ENCODE results near the gene SERTAD2.

The SERTAD2 gene

DNA sequence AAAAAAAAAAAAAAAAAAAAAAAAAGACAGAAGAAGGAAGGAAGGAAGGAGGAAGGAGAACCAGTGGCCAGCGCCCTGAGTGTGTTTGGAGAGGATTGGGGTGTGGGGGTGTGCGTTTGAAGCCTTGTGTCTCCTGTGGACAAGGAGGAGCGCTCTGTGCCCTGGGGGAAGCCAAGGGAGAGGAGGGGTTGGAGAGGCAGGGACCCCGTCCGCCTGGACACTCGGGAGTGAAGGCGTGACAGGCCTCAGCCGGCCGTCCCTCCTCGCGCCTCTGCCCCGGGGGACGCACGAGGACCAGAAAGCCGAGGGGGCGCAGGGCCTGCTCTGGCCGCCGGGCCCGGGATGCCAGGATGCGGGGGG, 44.9 kb downstream of the SERTAD2 start:
- no peak for TF ChIP-seq PAX5 (IDR thresholded peaks at IDR 0.05; ENCODE audit: insufficient read depth, low read length, severe bottlenecking)
- TF ChIP-seq POLR2A (IDR thresholded peaks at IDR 0.05; ENCODE audit: low read depth, low read length) = no peak
- TF ChIP-seq TAF1 (IDR thresholded peaks at IDR 0.05; ENCODE audit: low read depth, low read length) = no peak
- TF ChIP-seq POU2F2 (IDR thresholded peaks at IDR 0.05; ENCODE audit: low read depth, low read length) = no peak
- TF ChIP-seq POLR2AphosphoS5 (IDR thresholded peaks at IDR 0.05; ENCODE audit: low read depth, low read length) = no peak
- no peak for TF ChIP-seq SPI1 (IDR thresholded peaks at IDR 0.05; ENCODE audit: low read depth, low read length)
- DNase-seq (ENCODE audit: insufficient read length, low spot score) (no peak), FAIRE-seq (no peak)

DNA sequence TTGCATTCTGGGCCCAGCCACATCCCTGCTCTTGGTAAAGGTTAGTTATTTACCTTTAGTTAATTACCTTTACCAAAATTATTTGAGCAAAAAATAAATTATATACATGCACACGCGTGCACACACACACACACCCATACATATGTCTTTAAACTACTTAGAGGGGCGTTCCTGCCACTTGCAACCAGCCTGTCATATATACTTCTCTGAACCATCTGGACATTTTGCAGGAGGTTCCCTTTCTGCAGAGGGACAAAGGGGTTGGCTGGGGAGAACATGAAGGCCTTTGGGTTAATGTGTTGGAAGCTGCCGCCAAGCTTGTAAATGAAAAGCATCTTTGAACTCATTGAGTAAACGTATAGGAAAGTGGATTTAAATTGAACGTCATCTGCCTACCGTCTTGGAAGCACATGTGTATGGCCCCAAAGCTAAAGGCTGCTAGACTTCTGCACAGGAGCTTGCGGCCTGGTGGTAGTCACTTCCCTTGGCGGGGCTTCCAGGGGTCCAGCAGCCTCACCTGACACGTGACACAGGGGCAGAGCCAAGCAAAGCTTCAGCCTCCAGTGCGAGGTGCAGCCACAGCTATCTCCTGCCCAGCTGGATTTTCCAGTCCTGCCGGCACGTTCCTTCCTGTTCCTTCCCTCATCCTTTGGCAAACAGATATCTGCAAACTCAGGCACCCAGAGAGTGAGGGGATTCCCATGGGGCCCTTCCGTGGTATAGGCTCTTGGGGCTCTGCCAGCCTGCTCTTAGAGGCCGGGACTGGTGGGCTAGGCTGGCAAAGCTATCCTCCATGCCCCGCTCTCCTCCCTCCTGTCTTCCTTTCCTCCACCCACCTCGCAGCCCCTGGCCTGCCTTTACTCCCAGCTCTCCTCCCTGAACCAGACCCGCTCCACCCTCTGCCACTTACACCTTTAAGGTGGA, 46.1 kb downstream of the SERTAD2 start:
- FAIRE-seq = no peak
- TF ChIP-seq POLR2AphosphoS5 (IDR thresholded peaks at IDR 0.05; ENCODE audit: low read depth, low read length) (no peak), SPI1 (IDR thresholded peaks at IDR 0.05; ENCODE audit: low read depth, low read length) (no peak), POU2F2 (IDR thresholded peaks at IDR 0.05; ENCODE audit: low read depth, low read length) (no peak), TAF1 (IDR thresholded peaks at IDR 0.05; ENCODE audit: low read depth, low read length) (no peak), PAX5 (IDR thresholded peaks at IDR 0.05; ENCODE audit: insufficient read depth, low read length, severe bottlenecking) (no peak), POLR2A (IDR thresholded peaks at IDR 0.05; ENCODE audit: low read depth, low read length) (no peak)
- DNase-seq (ENCODE audit: insufficient read length, low spot score) = no peak

DNA sequence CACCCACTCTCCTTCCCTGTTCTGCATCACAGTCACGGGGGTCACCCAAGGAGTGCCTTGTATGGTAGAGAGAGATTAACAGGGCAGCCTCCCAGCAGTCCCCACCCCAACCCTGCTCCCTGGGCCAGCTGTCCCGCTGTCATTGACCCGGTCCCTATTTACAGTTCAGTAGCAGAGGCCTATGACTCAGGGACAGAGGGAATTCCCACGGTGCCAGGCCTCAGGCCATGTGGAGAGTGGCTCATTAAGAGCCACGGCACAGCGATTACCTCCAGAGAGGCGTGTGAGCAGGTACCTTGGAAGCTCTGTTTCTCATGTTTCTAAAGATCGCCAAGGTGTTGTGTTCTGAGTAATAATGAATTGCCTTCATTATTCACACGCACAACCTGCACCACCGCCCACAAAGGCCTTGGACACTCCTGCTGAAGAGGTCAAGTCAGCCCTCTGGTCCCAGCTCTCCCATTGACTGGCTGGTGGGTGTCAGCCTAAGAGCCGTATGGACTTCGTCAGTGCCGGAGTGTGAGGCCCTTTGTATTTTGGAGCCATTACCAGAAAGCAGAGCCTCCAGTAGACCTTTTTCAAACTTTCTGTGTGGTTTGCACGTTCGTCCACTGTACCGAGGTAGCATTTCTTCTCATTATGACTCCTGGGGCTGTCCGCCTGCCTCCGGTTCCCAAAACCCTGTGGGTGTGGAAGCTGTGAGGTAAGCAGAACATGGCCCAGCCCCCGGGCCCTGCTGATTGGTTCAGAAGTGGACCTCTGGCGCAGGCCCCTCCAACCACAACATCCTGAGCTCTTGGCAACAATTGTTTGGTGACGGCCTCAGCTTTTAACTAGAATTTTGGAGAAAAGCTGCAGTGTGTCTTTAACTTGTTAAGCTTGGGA, 47.0 kb downstream of the SERTAD2 start:
- peak; percentile 57 for FAIRE-seq
- TF ChIP-seq POU2F2 (IDR thresholded peaks at IDR 0.05; ENCODE audit: low read depth, low read length) (peak; percentile 14; the same call in 1 of the 2 replicates), SPI1 (IDR thresholded peaks at IDR 0.05; ENCODE audit: low read depth, low read length) (0 out of 2 replicates have a peak, but pooled peaks have one; percentile 22), POLR2AphosphoS5 (IDR thresholded peaks at IDR 0.05; ENCODE audit: low read depth, low read length) (no peak), TAF1 (IDR thresholded peaks at IDR 0.05; ENCODE audit: low read depth, low read length) (no peak; the same call in 1 of the 2 replicates), PAX5 (IDR thresholded peaks at IDR 0.05; ENCODE audit: insufficient read depth, low read length, severe bottlenecking) (no peak), POLR2A (IDR thresholded peaks at IDR 0.05; ENCODE audit: low read depth, low read length) (peak; percentile 66)
- DNase-seq (ENCODE audit: insufficient read length, low spot score) = peak; percentile 76

DNA sequence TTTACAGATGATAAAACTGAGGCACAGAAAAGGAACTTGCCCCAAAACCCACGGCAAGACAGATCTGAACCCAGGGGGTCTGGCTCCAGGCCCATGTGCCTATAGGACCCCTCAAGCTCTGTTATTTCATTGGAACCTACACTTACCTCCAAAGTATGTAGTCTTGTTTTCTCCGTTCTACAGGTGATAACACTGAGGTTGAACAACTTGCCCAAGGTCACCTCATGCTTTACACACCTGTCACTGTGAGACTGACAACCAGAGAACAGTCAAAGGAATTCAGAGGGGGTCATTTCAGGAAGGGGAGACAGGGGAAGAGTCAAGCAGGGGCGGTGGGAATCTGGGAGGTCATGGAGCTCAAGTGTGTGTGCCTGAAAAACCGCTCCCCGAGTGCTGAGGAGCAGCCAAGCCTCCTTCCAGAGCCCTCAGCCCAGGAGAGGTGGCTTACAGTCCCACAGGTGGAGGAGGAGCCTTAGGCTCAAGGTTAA, 47.7 kb downstream of the SERTAD2 start:
- TF ChIP-seq SPI1 (IDR thresholded peaks at IDR 0.05; ENCODE audit: low read depth, low read length) (no peak), POLR2A (IDR thresholded peaks at IDR 0.05; ENCODE audit: low read depth, low read length) (no peak), POU2F2 (IDR thresholded peaks at IDR 0.05; ENCODE audit: low read depth, low read length) (no peak), TAF1 (IDR thresholded peaks at IDR 0.05; ENCODE audit: low read depth, low read length) (no peak), POLR2AphosphoS5 (IDR thresholded peaks at IDR 0.05; ENCODE audit: low read depth, low read length) (no peak), PAX5 (IDR thresholded peaks at IDR 0.05; ENCODE audit: insufficient read depth, low read length, severe bottlenecking) (no peak)
- DNase-seq (ENCODE audit: insufficient read length, low spot score) (no peak), FAIRE-seq (peak; percentile 63)

DNA sequence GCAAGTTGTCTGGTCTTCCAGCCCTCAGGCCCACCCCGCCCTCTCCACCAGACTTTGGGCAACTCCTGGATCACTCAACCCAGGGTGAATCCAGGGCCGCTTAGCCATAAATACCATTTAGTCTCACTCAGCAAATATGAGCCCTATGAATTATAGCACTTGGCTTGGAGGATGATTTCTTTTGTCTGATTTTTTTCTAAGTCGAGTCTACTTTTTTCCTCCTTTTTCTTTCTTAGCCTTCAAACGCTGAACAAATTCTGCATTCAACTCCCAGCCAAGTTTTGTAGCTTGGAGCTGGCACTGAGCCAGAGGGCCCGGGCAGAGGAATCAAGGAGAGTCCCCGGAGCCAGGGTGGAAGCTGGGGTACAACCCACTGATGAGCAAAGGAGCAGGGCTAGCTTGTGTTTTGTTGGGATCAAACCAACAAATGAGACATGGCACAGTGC, 48.7 kb downstream of the SERTAD2 start:
- no peak for FAIRE-seq
- no peak for DNase-seq (ENCODE audit: insufficient read length, low spot score)
- TF ChIP-seq TAF1 (IDR thresholded peaks at IDR 0.05; ENCODE audit: low read depth, low read length) (no peak), POLR2A (IDR thresholded peaks at IDR 0.05; ENCODE audit: low read depth, low read length) (no peak), PAX5 (IDR thresholded peaks at IDR 0.05; ENCODE audit: insufficient read depth, low read length, severe bottlenecking) (no peak), POLR2AphosphoS5 (IDR thresholded peaks at IDR 0.05; ENCODE audit: low read depth, low read length) (no peak), SPI1 (IDR thresholded peaks at IDR 0.05; ENCODE audit: low read depth, low read length) (no peak), POU2F2 (IDR thresholded peaks at IDR 0.05; ENCODE audit: low read depth, low read length) (no peak)

DNA sequence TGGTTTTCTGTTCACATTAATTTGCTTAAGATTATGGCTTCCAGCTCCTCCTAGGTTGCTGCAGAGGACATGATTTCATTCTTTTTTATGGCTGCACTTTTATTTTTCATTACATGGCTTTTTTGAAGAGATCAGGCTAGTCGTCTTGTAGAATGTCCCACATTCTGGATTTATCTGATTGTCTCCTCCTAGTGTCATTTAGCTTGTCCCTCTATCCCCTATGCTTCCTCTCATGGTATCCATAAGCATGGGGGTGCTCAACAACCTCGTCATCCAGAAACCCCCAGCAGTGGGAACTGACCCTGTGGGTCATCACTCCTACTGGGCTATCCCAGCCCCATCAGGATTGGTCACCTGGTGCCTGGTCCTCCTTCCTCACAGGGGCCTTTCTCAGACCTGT, 49.6 kb downstream of the SERTAD2 start:
- TF ChIP-seq POLR2A (IDR thresholded peaks at IDR 0.05; ENCODE audit: low read depth, low read length) = no peak
- no peak for TF ChIP-seq PAX5 (IDR thresholded peaks at IDR 0.05; ENCODE audit: insufficient read depth, low read length, severe bottlenecking)
- TF ChIP-seq POU2F2 (IDR thresholded peaks at IDR 0.05; ENCODE audit: low read depth, low read length) = no peak
- no peak for TF ChIP-seq POLR2AphosphoS5 (IDR thresholded peaks at IDR 0.05; ENCODE audit: low read depth, low read length)
- no peak for TF ChIP-seq SPI1 (IDR thresholded peaks at IDR 0.05; ENCODE audit: low read depth, low read length)
- no peak for FAIRE-seq

DNA sequence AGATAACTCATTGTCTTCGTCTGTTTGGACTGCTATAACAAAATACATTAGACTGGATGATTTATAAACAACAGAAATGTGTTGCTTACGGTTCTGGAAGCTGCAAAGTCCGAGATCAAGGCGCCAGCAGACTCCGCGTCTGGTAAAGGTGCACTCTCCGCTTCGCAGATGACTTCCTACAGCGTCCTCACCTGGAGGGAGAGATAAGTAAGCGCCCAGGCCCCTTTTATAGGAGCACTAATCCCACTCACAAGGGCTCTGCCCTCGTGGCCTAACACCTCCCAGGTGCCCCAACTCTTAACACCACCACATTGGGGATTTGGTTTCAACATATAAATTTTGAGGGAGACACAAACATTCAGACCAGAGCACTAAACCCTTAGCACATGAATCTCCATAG, 51.3 kb downstream of the SERTAD2 start:
- no peak for TF ChIP-seq PAX5 (IDR thresholded peaks at IDR 0.05; ENCODE audit: insufficient read depth, low read length, severe bottlenecking)
- no peak for TF ChIP-seq TAF1 (IDR thresholded peaks at IDR 0.05; ENCODE audit: low read depth, low read length)
- TF ChIP-seq POU2F2 (IDR thresholded peaks at IDR 0.05; ENCODE audit: low read depth, low read length) = no peak
- no peak for TF ChIP-seq POLR2AphosphoS5 (IDR thresholded peaks at IDR 0.05; ENCODE audit: low read depth, low read length)
- no peak for TF ChIP-seq POLR2A (IDR thresholded peaks at IDR 0.05; ENCODE audit: low read depth, low read length)
- no peak for TF ChIP-seq SPI1 (IDR thresholded peaks at IDR 0.05; ENCODE audit: low read depth, low read length)
- DNase-seq (ENCODE audit: insufficient read length, low spot score) (no peak), FAIRE-seq (no peak)

More for the DNA sequence above, 49.6 kb downstream of the SERTAD2 start:
- no peak for DNase-seq (ENCODE audit: insufficient read length, low spot score)

DNA sequence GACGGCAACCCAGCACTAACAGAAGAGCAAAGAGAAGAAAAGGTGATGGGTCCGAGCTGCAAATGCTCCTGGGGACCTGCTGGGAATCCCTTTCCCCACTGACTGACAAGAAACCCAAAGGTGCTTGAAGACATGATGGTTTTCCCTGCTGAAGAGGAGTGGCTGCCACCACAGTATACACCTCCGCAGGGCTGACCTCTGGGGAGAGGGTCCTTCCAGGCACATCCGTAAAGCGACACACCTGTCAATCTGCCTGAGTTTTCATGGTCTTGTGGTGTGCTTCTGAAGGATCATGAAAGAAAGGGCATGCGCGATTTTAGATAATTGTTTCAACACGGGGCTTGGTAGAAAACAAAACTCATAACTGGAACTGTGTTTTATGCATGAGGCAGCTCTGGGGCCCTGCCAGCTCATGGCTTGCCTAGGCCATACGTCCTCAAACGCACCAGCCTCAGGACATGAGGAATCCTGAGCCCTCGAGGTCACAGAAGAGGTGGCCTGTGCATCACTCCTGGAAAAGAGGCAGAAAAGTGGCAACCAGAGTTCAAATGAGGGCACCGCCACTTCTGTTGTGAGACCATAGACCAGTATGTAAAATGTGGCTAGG, 51.8 kb downstream of the SERTAD2 start:
- DNase-seq (ENCODE audit: insufficient read length, low spot score) = no peak
- TF ChIP-seq POLR2AphosphoS5 (IDR thresholded peaks at IDR 0.05; ENCODE audit: low read depth, low read length) (no peak), POLR2A (IDR thresholded peaks at IDR 0.05; ENCODE audit: low read depth, low read length) (no peak), POU2F2 (IDR thresholded peaks at IDR 0.05; ENCODE audit: low read depth, low read length) (no peak), SPI1 (IDR thresholded peaks at IDR 0.05; ENCODE audit: low read depth, low read length) (no peak), PAX5 (IDR thresholded peaks at IDR 0.05; ENCODE audit: insufficient read depth, low read length, severe bottlenecking) (no peak), TAF1 (IDR thresholded peaks at IDR 0.05; ENCODE audit: low read depth, low read length) (no peak)
- FAIRE-seq = no peak

Measured in GM12891 (cell line).